DMS53 treated with DMSO at 0.1 percent for 48 hours (cell line): ENCODE data around the gene SPDYE6.
A peak's percentile ranks its signal among the peaks of the same experiment; 100 is the strongest.
"Not testable (repeated sequence)": the region's sequence is repeated elsewhere in the genome, so short reads cannot be mapped to it uniquely, and the experiment has no call there.

Experiments used
- DNase-seq: peaks from one replicate; lab custom pipeline; 2025; ENCODE audit not compliant: unreplicated experiment; lab: John Stamatoyannopoulos, UW

The SPDYE6 gene

GRCh38 chr7:102364394-102364886 lies 8.2 kb upstream of the SPDYE6 start:
- not testable (repeated sequence) for DNase-seq

- DNase-seq = peak; percentile 99
These were observed 7.5 kb upstream of the SPDYE6 start for GRCh38 chr7:102363549-102364393.

- DNase-seq = not testable (repeated sequence)
These were observed 9.3 kb downstream of the SPDYE6 start for GRCh38 chr7:102346983-102347382.

- DNase-seq = not testable (repeated sequence)
These were observed 15.5 kb downstream of the SPDYE6 start for GRCh38 chr7:102340599-102341368.

GRCh38 chr7:102337420-102337819 lies 18.8 kb downstream of the SPDYE6 start:
- not testable (repeated sequence) for DNase-seq

DNA sequence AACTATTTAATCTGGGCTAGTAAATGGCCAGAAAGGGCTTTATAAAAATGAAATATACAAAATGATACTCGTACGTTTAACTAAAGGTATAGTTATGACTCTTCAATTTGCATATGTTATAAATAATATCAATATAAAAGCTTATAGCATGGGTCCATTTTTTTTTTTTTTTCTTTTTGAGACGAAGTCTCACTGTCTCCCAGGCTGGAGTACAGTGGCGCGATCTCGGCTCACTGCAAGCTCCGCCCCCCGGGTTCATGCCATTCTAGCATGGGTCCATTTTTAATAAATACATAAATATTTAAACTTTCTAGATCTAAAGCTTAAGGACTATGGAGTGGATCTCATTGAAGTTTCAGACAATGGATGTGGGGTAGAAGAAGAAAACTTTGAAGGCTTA lies 19.2 kb downstream of the SPDYE6 start:
- not testable (repeated sequence) for DNase-seq

DNA sequence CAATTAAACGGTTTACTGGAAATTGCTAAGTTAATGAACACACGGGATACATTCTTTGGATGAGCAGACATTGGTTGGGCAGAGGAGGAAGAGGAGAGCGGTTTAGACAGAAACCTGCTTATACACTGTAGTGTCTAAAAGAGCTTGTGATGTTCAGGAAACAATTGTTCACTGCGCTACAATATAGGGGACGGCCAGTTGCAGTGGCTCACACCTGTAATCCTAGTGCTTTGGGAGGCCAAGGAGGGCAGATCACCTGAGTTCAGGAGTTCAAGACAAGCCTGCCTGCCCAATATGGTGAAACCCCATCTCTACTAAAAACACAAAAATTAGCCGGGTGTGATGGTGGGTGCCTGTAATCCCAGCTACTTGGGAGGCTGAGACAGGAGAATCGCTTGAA lies 20.7 kb downstream of the SPDYE6 start:
- not testable (repeated sequence) for DNase-seq

DNA sequence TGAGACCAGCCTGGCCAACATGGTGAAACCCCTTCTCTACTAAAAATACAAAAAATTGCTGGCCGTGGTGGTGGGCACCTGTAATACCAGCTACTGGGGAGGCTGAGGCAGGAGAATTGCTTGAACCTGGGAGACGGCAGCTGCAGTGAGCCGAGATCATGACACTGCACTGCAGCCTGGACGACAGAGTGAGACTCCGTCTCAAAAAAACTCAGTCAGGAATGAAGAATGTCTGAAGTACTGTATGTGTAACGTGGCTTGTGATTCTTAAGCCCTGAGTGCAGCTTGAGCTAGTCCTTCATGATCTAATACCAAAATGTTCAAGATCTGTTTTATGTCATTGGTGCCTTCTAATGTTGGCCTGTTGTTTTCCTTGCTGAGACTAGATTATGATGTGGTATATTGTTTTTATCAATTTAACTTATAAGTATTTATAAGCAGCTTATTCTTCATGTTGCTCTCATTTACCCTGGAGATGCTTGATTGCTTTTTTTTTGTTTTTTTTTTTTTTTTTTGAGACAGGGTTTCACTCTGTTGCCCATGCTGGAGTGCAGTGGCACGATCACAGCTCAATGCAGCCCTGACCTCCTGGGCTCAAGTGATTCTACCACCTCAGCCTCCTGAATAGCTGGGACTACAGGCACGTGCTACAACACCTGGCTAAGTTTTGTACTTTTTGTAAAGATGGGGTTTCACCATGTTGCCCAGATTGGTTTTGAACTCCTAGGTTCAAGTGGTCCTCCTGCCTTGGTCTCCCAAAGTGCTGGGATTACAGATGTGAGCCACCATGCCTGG lies 25.4 kb downstream of the SPDYE6 start:
- not testable (repeated sequence) for DNase-seq

DNA sequence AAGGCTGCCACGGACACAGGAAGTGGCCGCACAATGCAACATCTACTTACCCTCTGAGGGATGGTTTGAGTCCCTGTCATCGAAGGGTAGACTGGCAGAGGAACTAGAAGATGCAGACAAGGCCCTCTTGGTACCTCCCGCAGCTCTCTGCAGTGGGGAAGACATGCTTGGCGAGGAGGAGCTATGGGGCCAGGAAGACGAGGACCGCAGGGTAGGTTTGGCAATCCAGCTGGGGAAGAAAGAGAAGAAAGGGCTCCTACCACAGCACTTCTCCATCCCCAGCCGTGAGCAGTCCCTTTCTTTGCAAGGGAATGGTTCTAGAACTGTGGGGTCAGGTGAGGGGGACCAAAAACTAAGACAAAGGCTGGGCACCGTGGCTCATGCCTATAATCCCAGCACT lies 26.9 kb downstream of the SPDYE6 start:
- not testable (repeated sequence) for DNase-seq

DNA sequence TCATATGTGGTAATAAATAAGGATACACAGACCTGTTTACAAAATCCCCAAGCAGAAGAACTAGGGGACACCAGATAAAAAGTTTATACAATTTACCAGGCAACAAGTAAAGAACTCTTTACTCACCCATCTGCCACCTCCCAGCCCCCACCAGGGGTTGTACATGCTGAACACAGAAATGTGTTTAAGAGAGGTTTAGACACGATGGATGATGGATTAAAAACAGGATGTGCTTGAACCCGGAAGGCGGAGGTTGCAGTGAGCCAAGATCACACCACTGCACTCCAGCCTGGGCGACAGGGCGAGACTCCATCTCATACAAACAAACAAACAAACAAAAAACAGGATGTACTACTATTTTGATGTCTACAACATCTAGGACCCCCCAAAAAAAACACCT lies 27.4 kb downstream of the SPDYE6 start:
- not testable (repeated sequence) for DNase-seq

DNA sequence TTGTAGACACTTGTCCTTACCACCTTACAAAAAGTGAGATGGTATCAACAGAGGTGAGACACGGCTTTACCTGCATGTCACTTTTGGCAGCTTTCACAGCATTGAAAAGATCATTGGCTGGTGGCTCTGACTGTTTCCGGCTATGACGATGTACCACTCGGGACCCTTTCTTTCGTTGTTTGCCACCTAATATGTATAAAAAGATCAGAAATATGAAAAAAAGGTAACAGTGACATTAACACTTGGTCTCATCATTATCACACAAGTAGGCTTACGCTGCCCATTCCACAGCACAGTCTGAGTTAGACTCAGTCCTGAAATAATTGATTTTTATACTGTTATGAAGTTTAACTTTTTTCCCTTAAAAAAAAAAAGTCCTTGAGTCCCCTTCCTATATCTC lies 29.1 kb downstream of the SPDYE6 start:
- DNase-seq = not testable (repeated sequence)

- DNase-seq = no peak
These were observed 29.9 kb downstream of the SPDYE6 start for GRCh38 chr7:102326157-102326889.

DNA sequence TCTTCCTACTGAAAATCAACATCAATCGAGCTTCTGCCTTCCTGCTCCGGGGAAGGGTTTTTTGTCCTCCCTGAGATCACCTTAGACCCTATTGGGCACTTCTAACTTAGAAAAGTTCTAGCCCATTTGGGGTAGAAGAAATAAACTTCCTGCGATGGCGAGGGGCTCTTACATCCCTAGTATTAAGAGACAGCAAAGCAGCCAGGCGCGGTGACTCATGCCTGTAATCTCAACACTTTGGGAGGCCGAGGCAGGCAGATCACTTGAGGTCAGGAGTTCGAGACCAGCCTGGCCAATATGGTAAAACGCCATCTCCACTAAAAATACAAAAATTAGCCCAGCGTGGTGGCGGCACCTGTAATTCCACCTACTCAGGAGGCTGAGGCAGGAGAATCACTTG lies 31.1 kb downstream of the SPDYE6 start:
- not testable (repeated sequence) for DNase-seq

DNA sequence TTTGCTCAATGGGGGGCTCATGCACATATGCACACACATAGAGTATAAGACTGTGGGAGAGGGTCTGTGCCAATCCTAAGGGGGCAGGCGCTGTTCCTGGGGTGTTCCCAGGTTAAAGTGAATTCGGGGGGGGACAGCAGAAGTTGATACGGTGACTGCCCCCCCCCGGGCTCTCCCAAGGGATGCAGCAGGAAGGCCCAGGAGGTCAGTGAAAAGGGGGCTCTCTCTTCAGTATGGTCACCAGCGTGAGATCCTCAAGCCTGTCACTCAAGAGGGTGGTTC lies 32.4 kb downstream of the SPDYE6 start:
- DNase-seq = no peak

GRCh38 chr7:102322202-102322715 lies 34.0 kb downstream of the SPDYE6 start:
- DNase-seq = no peak

DNA sequence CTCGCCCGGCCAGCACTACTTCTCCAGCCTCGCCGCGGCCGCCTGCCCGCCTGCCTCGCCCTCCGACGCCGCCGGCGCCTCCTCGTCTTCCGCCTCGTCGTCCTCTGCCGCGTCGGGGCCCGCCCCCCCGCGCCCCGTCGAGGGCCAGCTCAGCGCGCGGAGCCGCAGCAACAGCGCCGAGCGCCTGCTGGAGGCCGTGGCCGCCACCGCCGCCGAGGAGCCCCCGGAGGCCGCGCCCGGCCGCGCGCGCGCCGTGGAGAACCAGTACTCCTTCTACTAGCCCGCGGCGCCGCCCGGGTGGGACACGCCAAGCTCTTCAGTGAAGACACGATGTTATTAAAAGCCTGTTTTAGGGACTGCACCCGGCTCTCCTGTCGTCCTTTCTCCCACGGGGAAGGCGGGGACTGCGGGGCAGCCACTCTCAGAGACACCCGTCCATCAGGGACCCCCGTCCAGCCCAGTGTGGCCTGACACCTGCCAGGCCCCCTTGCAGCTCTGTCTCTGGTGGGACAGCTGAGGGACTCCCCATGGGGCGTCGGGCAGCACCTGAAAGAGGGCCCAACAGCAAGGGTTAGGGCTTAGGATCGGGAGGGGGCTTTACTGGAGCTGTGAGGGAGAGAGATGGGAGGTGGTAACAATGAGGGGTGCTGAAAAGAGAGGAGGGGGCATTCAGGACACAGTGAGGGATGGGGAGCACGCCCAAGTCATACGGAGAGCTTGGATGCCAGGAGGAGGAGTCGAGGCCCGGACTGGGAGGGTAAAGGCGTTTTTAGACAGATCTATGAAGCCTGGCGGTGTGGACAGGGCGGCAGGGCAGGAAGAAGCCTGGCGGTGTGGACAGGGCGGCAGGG lies 34.7 kb downstream of the SPDYE6 start:
- peak; percentile 42 for DNase-seq

DNA sequence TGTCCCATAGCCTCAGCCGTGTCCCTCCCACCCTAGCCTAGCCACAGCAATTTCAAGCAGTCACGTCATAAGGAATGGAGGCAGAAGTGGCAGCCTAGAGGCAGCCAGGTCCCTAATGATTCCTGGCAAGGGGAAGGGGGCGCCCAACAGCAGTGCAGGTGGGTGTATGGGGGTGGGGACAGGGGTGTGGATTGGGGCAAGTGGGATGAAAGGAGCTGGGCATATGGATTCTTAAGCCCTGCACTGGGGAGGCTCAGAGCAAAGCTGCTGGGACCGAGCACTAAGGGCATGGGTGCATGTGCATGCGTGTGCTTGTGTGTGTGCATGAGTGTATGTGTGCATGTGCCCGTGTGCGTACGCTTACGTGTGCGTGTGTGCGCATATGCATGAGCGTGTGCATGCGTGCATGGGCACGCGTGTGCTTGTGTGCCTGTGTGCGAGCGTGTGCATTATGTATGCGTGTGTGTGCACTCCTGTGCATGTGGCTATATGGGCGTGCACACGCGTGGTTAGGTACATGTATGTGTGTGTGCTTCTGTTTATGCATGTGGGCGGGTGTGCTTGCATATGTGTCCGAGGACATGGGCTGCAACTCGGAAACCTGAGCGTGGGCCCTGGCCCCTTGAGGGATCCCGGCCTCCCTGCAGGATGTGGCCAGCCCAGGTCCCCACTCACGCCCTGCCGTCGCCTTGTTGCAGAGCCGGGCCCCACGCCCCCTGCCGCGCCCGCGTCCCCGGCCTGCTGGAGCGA lies 35.5 kb downstream of the SPDYE6 start:
- DNase-seq = no peak

GRCh38 chr7:102320181-102320580 lies 36.1 kb downstream of the SPDYE6 start:
- no peak for DNase-seq

DNA sequence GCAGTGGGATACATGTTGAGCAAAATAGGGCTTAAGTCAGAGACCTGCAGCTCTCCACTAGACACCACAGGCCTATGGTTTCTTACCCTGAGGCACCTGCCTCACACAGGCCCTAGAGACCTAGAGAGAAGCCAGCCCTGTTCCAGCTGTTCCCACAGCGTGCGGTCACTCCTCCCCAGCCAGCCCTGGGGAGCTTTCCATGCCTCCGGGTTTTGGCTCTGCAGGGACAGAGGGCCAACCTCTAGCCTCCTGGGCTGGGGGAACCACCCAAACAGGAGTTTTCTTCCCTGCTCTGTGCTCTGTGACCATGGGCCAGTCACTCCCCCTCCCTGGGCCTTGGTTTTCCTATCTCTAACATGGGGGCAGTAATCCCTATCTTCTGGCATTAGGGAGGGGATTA lies 36.6 kb downstream of the SPDYE6 start:
- no peak for DNase-seq
